ENCODE measurements around the gene INSYN2A.

The INSYN2A gene

DNA sequence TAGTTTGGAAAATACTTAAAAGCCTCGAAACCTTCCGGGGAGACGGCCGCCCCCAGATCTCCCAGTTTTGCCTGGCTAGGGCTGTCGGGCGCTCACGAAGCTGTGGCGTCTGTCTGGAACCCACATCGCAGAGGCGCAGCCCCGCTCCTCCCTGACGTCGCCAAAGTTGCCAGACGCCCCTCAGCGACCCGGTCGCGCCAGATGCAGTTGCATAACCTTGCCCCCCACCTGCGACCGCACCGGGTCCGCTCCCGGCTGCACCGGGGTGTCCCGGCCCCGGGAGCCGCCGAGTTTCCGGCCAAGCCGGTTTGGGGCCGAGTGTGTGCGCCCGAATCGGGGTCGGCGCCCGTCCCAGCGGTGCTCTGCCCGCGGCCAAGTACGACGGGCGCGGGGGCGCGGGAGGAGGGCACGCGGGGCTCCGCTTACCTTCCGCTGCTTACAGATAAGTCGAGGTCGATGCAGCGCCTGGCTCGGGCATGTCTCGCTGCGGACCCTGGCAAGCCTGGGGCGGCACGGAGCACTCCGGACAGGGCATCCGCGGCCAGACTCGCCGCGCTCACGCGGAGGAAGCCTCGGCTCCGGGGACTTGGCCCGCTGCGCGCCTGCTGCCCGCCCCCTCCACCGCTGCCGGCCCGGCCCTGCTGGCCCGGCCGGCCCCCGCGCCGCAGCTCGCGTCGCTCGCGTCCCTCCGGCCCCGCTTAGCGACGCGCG lies 665 bp downstream of the INSYN2A start:
- in situ Hi-C loops (cut with HindIII; ENCODE audit: low sequenced_read_pairs): no loop called here

DNA sequence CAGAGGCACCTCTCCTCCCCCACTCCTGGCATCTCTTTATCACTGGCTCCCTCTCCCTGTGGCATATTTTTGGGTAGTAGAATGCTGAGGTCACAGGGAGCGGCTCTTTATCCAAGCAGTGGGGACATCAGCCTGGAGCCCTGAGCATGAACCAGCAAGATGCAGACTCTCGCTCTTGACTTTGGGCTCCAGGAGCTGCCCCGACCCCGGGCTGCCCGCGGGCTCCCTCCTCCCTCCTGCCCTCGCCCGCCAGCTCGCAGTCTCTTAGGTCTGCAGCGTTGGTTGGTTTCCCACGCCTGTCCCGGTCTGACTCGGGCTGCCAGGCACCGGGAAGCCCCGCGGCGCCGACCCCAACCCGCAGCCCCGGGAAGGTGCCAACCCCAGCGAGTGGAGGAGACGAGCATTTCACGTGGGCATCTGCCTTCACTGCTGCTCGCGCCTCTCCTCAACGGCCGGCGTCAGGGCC lies 1.3 kb downstream of the INSYN2A start:
- in situ Hi-C loops (cut with HindIII; ENCODE audit: low sequenced_read_pairs): no loop called here

- in situ Hi-C loops (cut with HindIII; ENCODE audit: low sequenced_read_pairs): no loop called here
Measured at GRCh38 chr10:127194599-127194998, 1.8 kb downstream of the INSYN2A start.

DNA sequence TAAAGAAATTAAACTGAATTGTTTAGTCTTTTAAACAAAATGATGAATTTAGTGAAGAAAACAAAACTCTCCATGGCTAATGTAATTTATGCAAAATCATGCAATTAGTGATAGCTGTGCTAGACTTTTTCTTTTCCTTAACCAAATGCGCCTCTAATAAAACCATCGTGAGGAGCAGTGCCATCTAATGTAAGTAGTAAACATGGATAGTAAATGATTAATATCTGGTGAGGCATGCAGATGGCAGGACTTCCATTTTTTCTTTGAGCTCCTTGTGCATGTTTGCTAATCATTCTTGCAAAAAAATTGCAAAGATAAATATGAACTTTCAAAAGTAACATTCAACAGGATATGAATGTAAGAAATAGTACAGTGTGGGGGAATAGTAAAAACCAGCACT lies 2.3 kb downstream of the INSYN2A start:
- in situ Hi-C loops (cut with HindIII; ENCODE audit: low sequenced_read_pairs): no loop called here

DNA sequence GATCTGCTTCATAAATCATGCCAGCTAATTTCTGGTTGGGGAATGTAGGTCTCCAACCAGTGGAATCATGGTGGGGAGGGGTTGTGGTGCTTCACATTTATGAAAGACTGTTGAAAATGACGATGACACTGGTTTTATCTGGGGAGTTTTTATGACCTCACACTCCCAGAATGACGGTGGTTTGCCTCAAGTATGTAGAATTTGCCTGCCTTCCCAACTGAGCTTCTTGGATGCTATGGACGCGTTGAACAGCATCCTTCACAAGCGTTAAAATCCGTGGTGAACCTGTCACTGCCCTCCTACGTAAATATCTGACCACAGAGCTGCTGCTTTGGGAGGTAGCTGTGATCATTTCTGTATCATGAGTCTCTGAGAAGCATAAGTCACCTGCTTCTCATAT lies 3.3 kb downstream of the INSYN2A start:
- in situ Hi-C loops (cut with HindIII; ENCODE audit: low sequenced_read_pairs): no loop called here

- in situ Hi-C loops (cut with HindIII; ENCODE audit: low sequenced_read_pairs): no loop called here
Measured at GRCh38 chr10:127190427-127190826, 6.0 kb downstream of the INSYN2A start.

- in situ Hi-C loops (cut with HindIII; ENCODE audit: low sequenced_read_pairs): no loop called here
Measured at GRCh38 chr10:127189226-127189625, 7.2 kb downstream of the INSYN2A start.

DNA sequence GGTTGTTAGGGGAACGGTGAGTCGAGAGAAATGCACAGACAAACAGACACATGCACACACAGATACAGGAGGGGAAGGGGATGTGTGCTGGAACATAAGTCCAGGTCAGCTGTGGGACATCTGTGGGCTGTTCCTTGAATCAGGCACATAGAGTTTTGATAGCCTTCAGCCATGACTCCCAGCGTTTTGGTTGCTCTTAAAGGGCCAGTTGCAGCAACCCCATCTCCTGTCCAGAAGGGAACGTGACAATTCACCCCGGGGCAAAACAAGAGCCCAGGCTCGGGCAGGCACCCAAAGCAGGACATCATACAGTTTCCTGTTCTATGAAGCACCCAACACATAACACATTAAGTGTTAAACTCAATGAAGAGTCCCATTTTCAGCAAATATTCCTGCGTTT lies 9.6 kb downstream of the INSYN2A start:
- in situ Hi-C loops (cut with HindIII; ENCODE audit: low sequenced_read_pairs): no loop called here

DNA sequence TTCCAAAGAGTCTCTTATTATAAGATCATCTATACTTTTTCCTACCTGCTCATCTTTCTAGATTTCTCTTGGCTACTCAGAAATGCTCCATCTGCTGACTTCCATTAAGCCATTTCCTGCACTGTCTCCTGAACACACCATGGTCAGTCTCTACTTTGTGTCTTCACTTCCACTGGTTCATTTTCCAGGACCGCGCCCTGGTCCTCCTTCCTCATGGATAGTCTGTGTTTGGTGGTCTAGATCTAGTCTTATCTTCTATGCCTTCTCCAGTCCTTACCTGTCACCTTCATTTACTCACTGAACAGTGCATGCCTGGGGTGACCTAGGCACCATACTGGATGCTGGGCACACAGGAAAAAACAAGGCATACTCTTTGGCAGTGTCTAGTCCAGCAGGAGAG lies 11.8 kb downstream of the INSYN2A start:
- in situ Hi-C loops (cut with HindIII; ENCODE audit: low sequenced_read_pairs): no loop called here

- in situ Hi-C loops (cut with HindIII; ENCODE audit: low sequenced_read_pairs): no loop called here
Measured at GRCh38 chr10:127182161-127182560, 14.2 kb downstream of the INSYN2A start.

GRCh38 chr10:127179612-127180250 lies 16.7 kb downstream of the INSYN2A start:
- in situ Hi-C loops (cut with HindIII; ENCODE audit: low sequenced_read_pairs): no loop called here

- in situ Hi-C loops (cut with HindIII; ENCODE audit: low sequenced_read_pairs): no loop called here
Measured at GRCh38 chr10:127176649-127177048, 19.7 kb downstream of the INSYN2A start.

GRCh38 chr10:127175357-127176110 lies 20.9 kb downstream of the INSYN2A start:
- in situ Hi-C loops (cut with HindIII; ENCODE audit: low sequenced_read_pairs): no loop called here

- in situ Hi-C loops (cut with HindIII; ENCODE audit: low sequenced_read_pairs): no loop called here
Measured at GRCh38 chr10:127174866-127175265, 21.5 kb downstream of the INSYN2A start.

DNA sequence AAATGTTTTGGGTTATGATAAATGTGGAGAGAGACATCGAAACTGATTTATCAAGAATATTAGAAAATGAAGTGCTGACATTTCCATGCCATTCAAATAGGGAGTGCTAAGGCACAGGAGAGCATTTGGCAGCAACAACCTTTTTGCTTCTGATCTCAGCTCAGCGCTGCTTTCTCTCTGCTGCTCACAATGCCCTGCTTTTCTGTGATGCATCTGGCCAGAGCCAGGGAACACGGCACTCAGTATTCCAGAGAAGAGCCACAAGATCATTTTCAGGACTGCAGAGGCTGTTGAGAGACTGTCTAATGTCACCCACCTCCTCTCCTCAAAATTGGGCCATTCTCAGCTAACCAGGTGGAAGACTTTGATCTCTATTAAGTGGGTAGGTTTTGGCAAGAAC lies 28.1 kb downstream of the INSYN2A start:
- in situ Hi-C loops (cut with HindIII; ENCODE audit: low sequenced_read_pairs): no loop called here

DNA sequence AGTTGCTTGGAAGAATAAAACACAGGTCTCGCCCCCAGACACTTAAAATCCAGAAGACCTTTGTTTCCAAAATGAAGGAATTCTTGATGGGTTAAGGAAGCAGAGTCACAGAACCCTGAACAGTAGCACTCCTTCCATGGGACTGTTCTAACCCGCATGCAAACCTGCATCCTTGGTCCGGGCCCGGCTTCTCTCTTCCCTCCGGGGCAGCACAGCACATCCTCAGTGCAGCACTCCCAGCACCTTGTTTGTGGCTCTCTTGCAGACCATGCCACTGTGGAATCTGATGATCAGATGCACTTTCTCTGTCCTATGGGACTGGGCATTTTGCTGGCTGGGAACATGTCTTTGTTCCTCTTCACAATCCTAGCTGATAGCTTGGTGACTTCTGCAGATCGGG lies 33.5 kb downstream of the INSYN2A start:
- in situ Hi-C loops (cut with HindIII; ENCODE audit: low sequenced_read_pairs): no loop called here

- in situ Hi-C loops (cut with HindIII; ENCODE audit: low sequenced_read_pairs): no loop called here
Measured at GRCh38 chr10:127161482-127161881, 34.9 kb downstream of the INSYN2A start.

DNA sequence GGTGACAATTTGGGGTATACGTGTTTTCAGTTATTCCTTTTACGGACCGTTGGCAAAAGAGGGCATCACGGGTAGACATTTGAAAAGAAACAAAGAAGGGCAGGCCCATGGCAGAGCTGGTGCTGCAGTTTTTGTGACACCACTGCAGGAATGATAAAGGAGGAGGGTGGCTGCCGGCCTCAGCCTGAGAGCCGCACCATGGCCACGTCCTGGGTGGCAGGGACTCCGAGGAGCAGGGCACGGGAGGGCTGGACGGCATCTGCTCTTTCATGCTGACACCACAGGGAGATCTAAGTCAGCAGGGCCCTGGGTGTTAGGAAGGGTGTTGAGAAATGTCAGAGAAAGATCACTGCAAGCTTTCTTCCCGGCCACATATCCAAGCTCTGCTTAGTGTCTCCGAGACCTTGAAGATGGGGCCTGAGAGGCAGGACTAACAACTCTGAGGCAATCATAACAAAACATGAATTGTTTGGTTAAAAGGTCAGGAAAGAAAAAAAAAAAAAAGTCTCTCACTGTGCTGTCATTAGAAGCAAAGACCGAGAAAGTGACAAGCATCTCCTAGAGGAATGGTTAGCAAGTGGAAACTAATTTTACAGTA lies 36.6 kb downstream of the INSYN2A start:
- in situ Hi-C loops (cut with HindIII; ENCODE audit: low sequenced_read_pairs): loop anchor here (5.0 kb wide), 1 partner anchor 48 kb away; no protein-coding TSS in a partner anchor

DNA sequence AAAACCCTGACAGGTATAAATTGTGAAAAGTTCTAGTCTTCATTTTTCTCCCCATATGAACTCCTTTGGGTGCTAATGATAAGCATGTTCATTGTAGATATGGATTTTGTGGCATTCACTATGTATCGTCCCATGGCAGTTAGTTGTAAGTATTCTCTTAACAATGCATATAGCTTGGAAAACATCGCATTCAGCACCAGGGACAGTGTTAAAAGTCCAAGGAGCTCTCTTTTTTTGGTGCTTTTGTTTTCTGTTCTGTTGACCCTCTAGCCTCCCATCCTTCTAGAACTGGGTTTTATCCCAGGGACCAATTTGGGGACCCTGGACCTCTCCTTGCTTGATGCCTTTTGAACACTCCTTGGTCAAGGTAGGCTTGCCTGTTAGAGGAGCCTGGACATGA lies 37.7 kb downstream of the INSYN2A start:
- in situ Hi-C loops (cut with HindIII; ENCODE audit: low sequenced_read_pairs): loop anchor here (5.0 kb wide), 1 partner anchor 49 kb away; no protein-coding TSS in a partner anchor

GRCh38 chr10:127157506-127158200 lies 38.7 kb downstream of the INSYN2A start:
- in situ Hi-C loops (cut with HindIII; ENCODE audit: low sequenced_read_pairs): loop anchor here (5.0 kb wide), 1 partner anchor 50 kb away; no protein-coding TSS in a partner anchor

- in situ Hi-C loops (cut with HindIII; ENCODE audit: low sequenced_read_pairs): loop anchor here (5.0 kb wide), 1 partner anchor 50 kb away; no protein-coding TSS in a partner anchor
Measured at GRCh38 chr10:127157089-127157488, 39.3 kb downstream of the INSYN2A start.
